OCI-LY3 (cell line): ENCODE measurements around the gene CTPS2.

Source experiments
- H2AFZ ChIP-seq: fragments of 200-600, 300-600 bp; shearing (Covaris generic); 2 replicates; pipeline ENCODE4 v1.6.0; 2014; ENCODE audit warnings: antibody characterized with exemption, low read depth, low read length
- H3K27ac ChIP-seq: fragments of 200-600, 300-600 bp; sonication (generic); 2 replicates; pipeline ENCODE4 v1.5.1; 2014; ENCODE audit warnings: mild to moderate bottlenecking, low read length, moderate library complexity, mixed read lengths
- H3K27me3 ChIP-seq: fragments of 200-600, 300-600 bp; sonication (generic); 2 replicates; pipeline ENCODE4 v1.6.1; 2014; ENCODE audit warnings: low read depth, low read length, mixed read lengths
- H3K36me3 ChIP-seq: fragments of 200-600, 300-600 bp; sonication (generic); replicated peaks from 2 replicates; pipeline ENCODE3; 2014; ENCODE audit warnings: low read depth, low read length, mixed read lengths
- H3K4me1 ChIP-seq: fragments of 300-600, 200-600 bp; sonication (generic); 2 replicates; pipeline ENCODE4 v1.6.1; 2014; ENCODE audit warnings: low read length, mixed read lengths
- H3K4me2 ChIP-seq: fragments of 200-600, 300-600 bp; sonication (generic); 2 replicates; pipeline ENCODE4 v1.6.1; 2014; ENCODE audit warnings: low read length, mixed read lengths
- H3K4me3 ChIP-seq: fragments of 300-600, 200-600 bp; sonication (generic); 2 replicates; pipeline ENCODE4 v1.5.1; 2014; ENCODE audit warnings: antibody characterized with exemption, mild to moderate bottlenecking, low read length, moderate library complexity
- H3K79me2 ChIP-seq: fragments of 300-600, 200-600 bp; shearing (Covaris generic); 2 replicates; pipeline ENCODE4 v1.6.1; 2014; ENCODE audit warnings: mild to moderate bottlenecking, low read length, mixed read lengths
- H3K9ac ChIP-seq: fragments of 300-600, 200-600 bp; shearing (Covaris generic); 2 replicates; pipeline ENCODE4 v1.6.0; 2014; ENCODE audit warnings: mild to moderate bottlenecking, low read length, moderate library complexity
- H3K9me3 ChIP-seq: fragments of 200-600, 300-600 bp; shearing (Covaris generic); 2 replicates; pipeline ENCODE4 v1.6.1; 2014; ENCODE audit warnings: low read length, mixed read lengths; ENCODE audit not compliant: insufficient read depth
- H4K20me1 ChIP-seq: fragments of 200-600, 300-600 bp; sonication (generic); 2 replicates; pipeline ENCODE4 v1.6.1; 2016; ENCODE audit warnings: low read length, mixed read lengths; ENCODE audit not compliant: insufficient read depth
- EZH2phosphoT487 ChIP-seq: fragments of 200-600 bp; shearing (Covaris generic); IDR thresholded peaks from 2 replicates; pipeline ENCODE4 v1.6.1; 2018; ENCODE audit warnings: antibody characterized with exemption, mixed run types, low read depth
- TF ChIP-seq, protein P1 (sequence below): fragments of 200-600, 300-600 bp; sonication (generic); IDR thresholded peaks from 2 replicates; pipeline ENCODE4 v1.5.1; 2014; ENCODE audit warnings: antibody characterized with exemption, low read length, low read depth

CTPS2 gene

GRCh38 chrX:16750136-16750535 lies 37.7 kb upstream of the CTPS2 start:
- H3K27me3 ChIP-seq = no peaks in the 10 kb centered on the region
- no peak overlapping the region for H3K27ac ChIP-seq
- no peak overlapping the region for H3K9ac ChIP-seq
- no peak overlapping the region for H3K4me2 ChIP-seq
- H3K4me1 ChIP-seq = no peaks in the 10 kb centered on the region
- no peaks in the 10 kb centered on the region for H3K79me2 ChIP-seq
- no peaks in the 10 kb centered on the region for H4K20me1 ChIP-seq
- no peak for TF ChIP-seq EZH2phosphoT487
- TF ChIP-seq, protein P1, sequence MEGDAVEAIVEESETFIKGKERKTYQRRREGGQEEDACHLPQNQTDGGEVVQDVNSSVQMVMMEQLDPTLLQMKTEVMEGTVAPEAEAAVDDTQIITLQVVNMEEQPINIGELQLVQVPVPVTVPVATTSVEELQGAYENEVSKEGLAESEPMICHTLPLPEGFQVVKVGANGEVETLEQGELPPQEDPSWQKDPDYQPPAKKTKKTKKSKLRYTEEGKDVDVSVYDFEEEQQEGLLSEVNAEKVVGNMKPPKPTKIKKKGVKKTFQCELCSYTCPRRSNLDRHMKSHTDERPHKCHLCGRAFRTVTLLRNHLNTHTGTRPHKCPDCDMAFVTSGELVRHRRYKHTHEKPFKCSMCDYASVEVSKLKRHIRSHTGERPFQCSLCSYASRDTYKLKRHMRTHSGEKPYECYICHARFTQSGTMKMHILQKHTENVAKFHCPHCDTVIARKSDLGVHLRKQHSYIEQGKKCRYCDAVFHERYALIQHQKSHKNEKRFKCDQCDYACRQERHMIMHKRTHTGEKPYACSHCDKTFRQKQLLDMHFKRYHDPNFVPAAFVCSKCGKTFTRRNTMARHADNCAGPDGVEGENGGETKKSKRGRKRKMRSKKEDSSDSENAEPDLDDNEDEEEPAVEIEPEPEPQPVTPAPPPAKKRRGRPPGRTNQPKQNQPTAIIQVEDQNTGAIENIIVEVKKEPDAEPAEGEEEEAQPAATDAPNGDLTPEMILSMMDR = no peak
- H3K4me3 ChIP-seq = no peak overlapping the region
- peaks cover 12% of the 10 kb centered on the region for H3K36me3 ChIP-seq
- H3K9me3 ChIP-seq = no peaks in the 10 kb centered on the region
- H2AFZ ChIP-seq = no peak overlapping the region

DNA sequence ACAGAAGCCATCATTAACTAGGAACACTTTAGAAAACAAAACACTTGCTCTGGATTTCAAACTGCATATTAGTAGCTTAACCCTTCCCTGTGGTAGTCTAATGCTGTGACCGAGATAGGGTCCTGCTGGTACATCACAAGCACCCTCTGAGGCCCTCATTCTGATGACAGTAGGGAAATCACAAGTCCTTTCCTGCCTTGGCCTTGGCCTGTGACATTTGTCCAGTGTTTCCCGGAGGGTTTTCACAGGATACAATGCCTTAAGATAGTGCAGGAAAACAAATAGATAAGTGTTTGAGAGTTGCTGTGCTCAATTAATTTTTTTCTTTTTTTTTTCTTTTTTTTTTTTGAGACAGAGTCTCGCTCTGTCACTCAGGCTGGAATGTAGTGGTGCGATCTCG lies 36.0 kb upstream of the CTPS2 start:
- H3K9me3 ChIP-seq = no peaks in the 10 kb centered on the region
- no peaks in the 10 kb centered on the region for H4K20me1 ChIP-seq
- H3K27me3 ChIP-seq = no peaks in the 10 kb centered on the region
- no peak overlapping the region for H3K4me2 ChIP-seq
- H3K79me2 ChIP-seq = no peaks in the 10 kb centered on the region
- H2AFZ ChIP-seq = no peak overlapping the region
- no peak for TF ChIP-seq EZH2phosphoT487
- TF ChIP-seq, protein P1 = no peak
- no peak overlapping the region for H3K27ac ChIP-seq
- H3K36me3 ChIP-seq = peaks cover 17% of the 10 kb centered on the region
- no peak overlapping the region for H3K9ac ChIP-seq
- no peaks in the 10 kb centered on the region for H3K4me1 ChIP-seq
- no peak overlapping the region for H3K4me3 ChIP-seq

DNA sequence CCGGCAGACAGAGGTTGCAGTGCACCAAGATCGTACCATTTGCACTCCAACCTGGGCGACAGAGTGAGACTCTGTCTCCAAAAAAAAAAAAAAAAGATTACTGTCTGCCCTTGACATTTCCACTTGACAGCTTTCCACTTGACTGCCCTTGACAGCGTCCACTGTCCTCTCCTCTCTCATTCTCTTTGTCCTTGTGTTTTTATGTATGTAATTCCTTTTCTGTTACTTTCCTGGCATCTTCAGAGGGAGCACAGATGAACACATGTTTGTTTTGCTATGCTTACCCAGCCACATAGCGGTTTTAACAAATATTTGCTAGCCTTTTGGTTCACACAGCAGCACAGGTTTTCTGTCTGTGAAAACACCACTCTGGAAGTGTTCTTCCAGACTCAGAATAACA lies 33.2 kb upstream of the CTPS2 start:
- H3K36me3 ChIP-seq = peaks cover 17% of the 10 kb centered on the region
- no peak for TF ChIP-seq EZH2phosphoT487
- TF ChIP-seq, protein P1 = no peak

DNA sequence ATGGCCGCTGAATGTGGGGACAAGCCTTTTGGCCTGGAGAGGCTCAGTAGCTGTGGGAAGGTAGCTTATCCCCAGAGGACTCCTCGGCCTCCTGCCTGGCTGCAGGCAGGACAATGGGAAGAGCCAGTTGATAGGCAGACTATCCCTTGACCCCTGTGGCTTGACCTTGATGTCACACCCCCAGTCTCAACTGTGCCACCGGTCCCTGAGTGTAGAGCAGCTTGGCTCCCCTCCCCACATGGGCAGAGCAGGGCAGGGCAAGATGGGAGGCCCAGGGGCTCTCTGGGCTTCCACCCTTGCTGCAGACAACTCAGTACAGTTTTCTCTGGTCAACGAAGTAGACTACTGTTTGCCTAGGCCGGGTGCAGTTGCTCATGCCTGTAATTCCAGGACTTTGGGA lies 32.6 kb upstream of the CTPS2 start:
- no peak for TF ChIP-seq EZH2phosphoT487
- TF ChIP-seq, protein P1 = no peak
- Histone ChIP-seq H3K9ac (no peak overlapping the region), H3K27me3 (no peaks in the 10 kb centered on the region), H3K4me1 (no peaks in the 10 kb centered on the region), H4K20me1 (no peaks in the 10 kb centered on the region), H3K4me3 (no peak overlapping the region), H3K9me3 (no peaks in the 10 kb centered on the region), H3K79me2 (no peaks in the 10 kb centered on the region), H3K4me2 (no peak overlapping the region), H3K36me3 (peaks cover 12% of the 10 kb centered on the region), H2AFZ (no peak overlapping the region), H3K27ac (no peak overlapping the region)

More for the DNA sequence above, 33.2 kb upstream of the CTPS2 start:
- H3K27me3 ChIP-seq = no peaks in the 10 kb centered on the region
- H3K4me1 ChIP-seq = no peaks in the 10 kb centered on the region
- no peak overlapping the region for H3K4me2 ChIP-seq
- H3K27ac ChIP-seq = no peak overlapping the region
- H3K9me3 ChIP-seq = no peaks in the 10 kb centered on the region
- H4K20me1 ChIP-seq = no peaks in the 10 kb centered on the region
- no peaks in the 10 kb centered on the region for H3K79me2 ChIP-seq
- H2AFZ ChIP-seq = no peak overlapping the region
- no peak overlapping the region for H3K9ac ChIP-seq
- no peak overlapping the region for H3K4me3 ChIP-seq
